Astrocyte of the spinal cord (primary cell): ENCODE results near the gene ZNRF3.

ENCODE experiments used
- DNase-seq: peaks from one replicate; pipeline ENCODE4 v3.0.0; 2011; ENCODE audit warnings: low read depth, low spot score
- H3K4me3 ChIP-seq: 2 replicates; pipeline ENCODE4 v1.5.1; 2011; ENCODE audit warnings: low read depth, mild to moderate bottlenecking, low read length, moderate library complexity
- CTCF ChIP-seq: IDR thresholded peaks from 2 replicates; pipeline ENCODE4 v1.5.1; 2012; ENCODE audit warnings: low read depth, mild to moderate bottlenecking, low read length, inconsistent platforms
- in situ Hi-C: cut with HindIII; loops from 2 replicates; pipeline ENCODE4 v1.10.0; 2017; ENCODE audit warnings: low sequenced_read_pairs

Gene ZNRF3

GRCh38 chr22:28898233-28898629, 14.9 kb downstream of the ZNRF3 start:
- in situ Hi-C loops = no loop called here
- no peak for DNase-seq
- TF ChIP-seq CTCF = no peak
- H3K4me3 ChIP-seq = no peak overlapping the region

- no peak for TF ChIP-seq CTCF
- no peak overlapping the region for H3K4me3 ChIP-seq
- in situ Hi-C loops = no loop called here
- DNase-seq = no peak
Observed at GRCh38 chr22:28899199-28899853, 16.0 kb downstream of the ZNRF3 start.

- in situ Hi-C loops = no loop called here
- no peak for TF ChIP-seq CTCF
- no peak overlapping the region for H3K4me3 ChIP-seq
- DNase-seq = no peak
Observed at GRCh38 chr22:28900379-28900925, 17.1 kb downstream of the ZNRF3 start.

GRCh38 chr22:28902490-28902889, 19.1 kb downstream of the ZNRF3 start:
- no peak for DNase-seq
- no peak overlapping the region for H3K4me3 ChIP-seq
- no peak for TF ChIP-seq CTCF
- in situ Hi-C loops = no loop called here

GRCh38 chr22:28903080-28903479, 19.7 kb downstream of the ZNRF3 start:
- no peak for TF ChIP-seq CTCF
- DNase-seq = no peak
- no peak overlapping the region for H3K4me3 ChIP-seq
- in situ Hi-C loops = no loop called here

GRCh38 chr22:28903729-28904128, 20.4 kb downstream of the ZNRF3 start:
- no peak for TF ChIP-seq CTCF
- no peak overlapping the region for H3K4me3 ChIP-seq
- in situ Hi-C loops = no loop called here
- DNase-seq = no peak
